K562 (cell line): ENCODE measurements around the gene C9orf50. TPM values are rescaled to one million over a fixed set of nuclear protein-coding genes. Genes with fewer than 3 reads are reported as not detected.

Experiments used
- ATAC-seq: fragments of 200-7000 bp; cut with Tn5 transposase; 3 replicates; pipeline ENCODE4 v1.9.1; 2020; ENCODE audit warnings: moderate library complexity
- BruUV-seq: library from RNA; stranded (reverse); fragments of 400-500 nt; replicated peaks from 2 replicates; lab custom pipeline; 2021; lab: Mats Ljungman, UMichigan
- CTCF ChIA-PET: fragments of 300-600 bp; formaldehyde crosslinking; extraction: SDS; loops from one replicate; lab custom pipeline; 2021; ENCODE audit warnings: low intra/inter-chr PET ratio; lab: Yijun Ruan, JAX
- POLR2A ChIA-PET: fragments of 300-600, 350-650 bp; sonication (Branson Sonifier 250); formaldehyde crosslinking; extraction: SDS; loops from one replicate; lab custom pipeline; 2021; ENCODE audit warnings: antibody characterized with exemption, inconsistent platforms; lab: Yijun Ruan, JAX
- DNase-seq, 4 experiments: peaks; one replicate each; pipeline versions ENCODE4 v3.0.0 to v3.0.0-alpha.2; 2011 to 2018; ENCODE audit warnings: low spot score in 3 of 4, mixed read lengths in 3 of 4; ENCODE audit errors: extremely low read depth in 1 of 4
- FAIRE-seq: peaks from 2 replicates; lab custom pipeline; 2011; peaks lifted over from hg19 to GRCh38; lab: Jason Lieb, UNC
- H2AFZ ChIP-seq: 2 replicates; pipeline ENCODE4 v1.6.0; 2011; ENCODE audit warnings: low read depth, low read length, control low read depth, inconsistent platforms
- H3K27ac ChIP-seq: fragments of 200-600 bp; 3 replicates; pipeline ENCODE4 v1.8.0; 2011; ENCODE audit warnings: low read depth, mild to moderate bottlenecking, control low read depth, inconsistent platforms, low read length, moderate library complexity, mixed read lengths; ENCODE audit errors: extremely low read depth
- H3K27me3 ChIP-seq, 2 experiments: fragments of 300-600 bp in 1 of 2; 2 replicates in 1 of 2; 3 replicates in 1 of 2; pipeline versions ENCODE4 v1.6.0 to v1.8.0; 2011; ENCODE audit warnings: inconsistent platforms in 2 of 2, low read length in 2 of 2, mild to moderate bottlenecking in 1 of 2, mixed read lengths in 1 of 2, moderate library complexity in 1 of 2; ENCODE audit not compliant: control insufficient read depth in 2 of 2, insufficient read depth in 2 of 2
- H3K36me3 ChIP-seq: fragments of 300-600 bp; 3 replicates; pipeline ENCODE4 v1.8.0; 2011; ENCODE audit warnings: mild to moderate bottlenecking, low read length, inconsistent platforms; ENCODE audit not compliant: control insufficient read depth, insufficient read depth
- H3K4me1 ChIP-seq, 2 experiments: fragments of 200-600 bp in 1 of 2; replicated peaks in 1 of 2; 2 replicates in 1 of 2; 3 replicates in 1 of 2; pipeline versions ENCODE4 v1.5.1 to v1.8.0; 2011; ENCODE audit warnings: inconsistent platforms in 2 of 2, low read length in 2 of 2, mild to moderate bottlenecking in 1 of 2, mixed read lengths in 1 of 2, moderate library complexity in 1 of 2; ENCODE audit not compliant: control insufficient read depth in 2 of 2, insufficient read depth in 2 of 2
- H3K4me2 ChIP-seq: 2 replicates; pipeline ENCODE4 v1.6.1; 2011; ENCODE audit warnings: low read length, control low read depth, inconsistent platforms, mixed read lengths; ENCODE audit not compliant: insufficient read depth
- H3K4me3 ChIP-seq: fragments of 200-600 bp; sonication (generic), shearing (Covaris generic); 2 replicates; pipeline ENCODE4 v1.5.1; 2016; ENCODE audit warnings: control low read depth, inconsistent platforms
- H3K79me2 ChIP-seq: fragments of 200-600 bp; 3 replicates; pipeline ENCODE4 v1.8.0; 2011; ENCODE audit warnings: low read length, inconsistent platforms; ENCODE audit not compliant: control insufficient read depth, insufficient read depth
- H3K9ac ChIP-seq, 2 experiments: 2 replicates each; pipeline versions ENCODE4 v1.6.0 to v1.6.1; 2011; ENCODE audit warnings: low read depth in 2 of 2, low read length in 2 of 2, control low read depth in 1 of 2, inconsistent platforms in 1 of 2, mild to moderate bottlenecking in 1 of 2, mixed read lengths in 1 of 2; ENCODE audit not compliant: insufficient read depth in 1 of 2
- H3K9me1 ChIP-seq: one replicate; pipeline ENCODE4 v1.6.0; 2011; ENCODE audit warnings: inconsistent platforms, mild to moderate bottlenecking, low read length, moderate library complexity; ENCODE audit not compliant: control insufficient read depth, insufficient read depth
- H3K9me3 ChIP-seq: replicated peaks from 2 replicates; pipeline ENCODE4 v1.5.1; 2011; ENCODE audit warnings: low read depth, low read length, inconsistent platforms; ENCODE audit not compliant: control insufficient read depth, insufficient read depth
- H4K20me1 ChIP-seq: replicated peaks from 2 replicates; pipeline ENCODE4 v1.6.1; 2011; ENCODE audit warnings: low read length, inconsistent platforms, mixed read lengths; ENCODE audit not compliant: control insufficient read depth, insufficient read depth
- CCNT2 ChIP-seq: IDR thresholded peaks from 2 replicates; pipeline ENCODE4 v1.6.1; 2011; ENCODE audit warnings: borderline replicate concordance, low read depth, mild to moderate bottlenecking, moderate library complexity, mixed read lengths, low read length; ENCODE audit not compliant: insufficient read length; ENCODE audit errors: extremely low read depth
- CREBBP ChIP-seq: IDR thresholded peaks from one replicate; pipeline ENCODE4 v1.6.1; 2012; ENCODE audit warnings: low read depth, mild to moderate bottlenecking, control low read depth, inconsistent platforms, low read length
- CREM ChIP-seq: IDR thresholded peaks from 2 replicates; pipeline ENCODE4 v1.6.1; 2014; ENCODE audit warnings: antibody characterized with exemption, low read depth
- CTCF ChIP-seq, 3 experiments: IDR thresholded peaks in 2 of 3; conservative IDR thresholded peaks in 1 of 3; 2 replicates each; pipeline ENCODE4 v1.5.1; 2011 to 2012; ENCODE audit warnings: low read length in 3 of 3, mild to moderate bottlenecking in 3 of 3, control low read depth in 2 of 3, improper control_type of control experiment in 1 of 3, inconsistent platforms in 1 of 3, low read depth in 1 of 3, mixed read lengths in 1 of 3, moderate library complexity in 1 of 3; ENCODE audit not compliant: insufficient read depth in 2 of 3
- FOXK1 ChIP-seq: sonication (generic); formaldehyde crosslinking; IDR thresholded peaks from 2 replicates; pipeline ENCODE4 v1.8.0; 2022; ENCODE audit warnings: missing genetic modification reagents, mild to moderate bottlenecking, borderline replicate concordance
- GATAD2B ChIP-seq: fragments of 450-650 bp; IDR thresholded peaks from 2 replicates; pipeline ENCODE4 v1.6.1; 2017; ENCODE audit warnings: mild to moderate bottlenecking, borderline replicate concordance
- HMGXB4 ChIP-seq: sonication (generic); formaldehyde crosslinking; IDR thresholded peaks from 2 replicates; pipeline ENCODE4 v1.8.1; 2023; ENCODE audit warnings: mild to moderate bottlenecking, missing genetic modification reagents
- KDM1A ChIP-seq, 2 experiments: fragments of 450-650 bp; IDR thresholded peaks; 2 replicates each; pipeline ENCODE4 v1.6.1; 2016; ENCODE audit warnings: mild to moderate bottlenecking in 2 of 2
- L3MBTL2 ChIP-seq: fragments of 450-650 bp; IDR thresholded peaks from 2 replicates; pipeline ENCODE4 v1.6.1; 2016; ENCODE audit warnings: mild to moderate bottlenecking, moderate library complexity
- NCOA6 ChIP-seq: fragments of 450-650 bp; IDR thresholded peaks from 2 replicates; pipeline ENCODE4 v1.6.1; 2017; ENCODE audit warnings: mild to moderate bottlenecking
- PHTF2 ChIP-seq: fragments of 250-450 bp; sonication (Bioruptor Pico); IDR thresholded peaks from 2 replicates; pipeline ENCODE4 v1.5.0; 2021; ENCODE audit warnings: mild to moderate bottlenecking
- RBM22 ChIP-seq: fragments of 200-400 bp; formaldehyde crosslinking; IDR thresholded peaks from 2 replicates; pipeline ENCODE4 v1.6.1; 2018; ENCODE audit warnings: low read length, low read depth; ENCODE audit not compliant: poor library complexity, severe bottlenecking
- RBM34 ChIP-seq: fragments of 200-400 bp; formaldehyde crosslinking; IDR thresholded peaks from 2 replicates; pipeline ENCODE4 v1.6.1; 2018; ENCODE audit warnings: low read length, borderline replicate concordance; ENCODE audit not compliant: insufficient read depth
- RCOR1 ChIP-seq, 2 experiments: IDR thresholded peaks; 2 replicates each; pipeline ENCODE4 v1.6.1; 2012; ENCODE audit warnings: low read depth in 2 of 2, low read length in 2 of 2, borderline replicate concordance in 1 of 2, improper control_type of control experiment in 1 of 2
- SOX6 ChIP-seq: fragments of 450-650 bp; IDR thresholded peaks from 2 replicates; pipeline ENCODE4 v1.6.1; 2014; ENCODE audit warnings: mild to moderate bottlenecking
- TEAD4 ChIP-seq, 2 experiments: sonication (generic) in 1 of 2; formaldehyde crosslinking in 1 of 2; IDR thresholded peaks; 2 replicates each; pipeline versions ENCODE4 v1.6.1 to v1.8.0; 2012 to 2022; ENCODE audit warnings: borderline replicate concordance in 1 of 2, inconsistent platforms in 1 of 2, low read length in 1 of 2, mild to moderate bottlenecking in 1 of 2, missing genetic modification reagents in 1 of 2
- ZNF143 ChIP-seq: sonication (generic); formaldehyde crosslinking; IDR thresholded peaks from 2 replicates; pipeline ENCODE4 v1.9.0; 2022; ENCODE audit warnings: mild to moderate bottlenecking, missing genetic modification reagents
- WGBS: fragments of 100-300 bp; shearing (Covaris generic); methylation state at CpG from one replicate; pipeline ENCODE4 v1.1.6; 2016; ENCODE audit warnings: low coverage, mixed read lengths; ENCODE audit not compliant: insufficient coverage; ENCODE audit errors: missing lambda C conversion rate; 5-methylcytosine and 5-hydroxymethylcytosine counted together
- in situ Hi-C: fragments of 300-500 bp; cut with MboI; formaldehyde crosslinking; loops from 4 replicates; pipeline ENCODE4 v1.15.0; 2018; ENCODE audit warnings: inconsistent platforms, mixed read lengths
- intact Hi-C: fragments of 100-400 bp; cut with micrococcal nuclease; formaldehyde crosslinking; loops from 2 replicates; pipeline ENCODE4 v1.14.2; 2022
- polyA plus RNA-seq, 8 experiments: library from polyadenylated mRNA; depleted of rRNA in 4 of 8; stranded (reverse) in 5 of 8; unstranded in 3 of 8; fragments of >200 nt; fragmentation: Nextera tagmentation in 2 of 8; fragmentation: Illumina TruSeq in 1 of 8; extraction: Ambion mirVana in 2 of 8; extraction: Trizol in 1 of 8; gene quantifications; 2 replicates each; pipeline versions ENCODE4 v1.2.1 to v1.2.3, GENCODE V29; 2011 to 2014; ENCODE audit warnings: inconsistent platforms in 1 of 8, missing spikeins in 1 of 8
- total RNA-seq, 7 experiments: library from RNA; depleted of rRNA in 6 of 7; stranded (reverse); fragments of >200 nt in 6 of 7; fragmentation: Illumina TruSeq in 2 of 7; extraction: Trizol in 2 of 7; gene quantifications; 2 replicates each; pipeline versions ENCODE4 v1.2.1 to v1.2.3, GENCODE V29; 2011 to 2021; ENCODE audit warnings: low replicate concordance in 1 of 7

The C9orf50 gene
- total and polyA plus RNA-seq, 9 of the 15 experiments (the other 6 are each of a cell fraction or from before 2014, with no cell fraction given) = not detected

GRCh38 chr9:129669946-129670345, 49.0 kb upstream of the C9orf50 start:
- H3K36me3 ChIP-seq = no peaks in the 10 kb centered on the region; the same call in 2 of the 3 replicates
- 48% methylated on average over 13 of the region's 13 CpGs for WGBS
- no peaks in the 10 kb centered on the region for H3K79me2 ChIP-seq
- H2AFZ ChIP-seq = no peak overlapping the region
- H3K4me1 ChIP-seq = peaks cover 0 to 42% of the 10 kb centered on the region in 2 experiments; a peak in 2 of 5 replicates
- peaks cover 3% of the 10 kb centered on the region for H3K9me1 ChIP-seq
- no peak overlapping the region for H3K4me2 ChIP-seq
- DNase-seq (peak in 1 of 4 experiments; percentile 18), ATAC-seq (no peak), FAIRE-seq (peak; percentile 54)
- H3K27ac ChIP-seq = no peak overlapping the region
- TF ChIP-seq TEAD4 (IDR thresholded peaks at IDR 0.05; ENCODE audit: low read length) (no peak), TEAD4 (CRISPR knock-in tag; IDR thresholded peaks at IDR 0.05; ENCODE audit: borderline replicate concordance) (no peak), RBM34 (no peak), CTCF (IDR thresholded peaks at IDR 0.05 in 2 of 3, conservative IDR thresholded peaks at IDR 0.05 in 1 of 3; ENCODE audit: insufficient read depth in 2 of 3, low read depth in 1 of 3, low read length in 3 of 3) (no peak), RCOR1 (IDR thresholded peaks at IDR 0.05; ENCODE audit: borderline replicate concordance in 1 of 2, low read depth in 2 of 2, low read length in 2 of 2) (no peak), CREM (0 out of 2 replicates have a peak, but pooled peaks have one; percentile 12), SOX6 (no peak), L3MBTL2 (no peak), NCOA6 (no peak), HMGXB4 (CRISPR knock-in tag) (no peak), ZNF143 (CRISPR knock-in tag) (0 out of 2 replicates have a peak, but pooled peaks have one; percentile 31), GATAD2B (no peak), CCNT2 (no peak), FOXK1 (CRISPR knock-in tag) (no peak), KDM1A (IDR thresholded peaks at IDR 0.05) (no peak), CREBBP (no peak), RBM22 (no peak), PHTF2 (no peak)
- no TSS peak for BruUV-seq
- in situ Hi-C loops (loop anchor here (5.0 to 25.0 kb wide), 5 partner anchors 667 to 1455 kb away; partner anchors contain the start of genes COQ4 and TRUB2), intact Hi-C loops (loop anchor here (10.0 kb wide), 1 partner anchor 975 kb away; no protein-coding TSS in a partner anchor)
- peaks cover 16% of the 10 kb centered on the region; the same call in 1 of the 2 replicates for H4K20me1 ChIP-seq
- H3K27me3 ChIP-seq = peaks cover 23 to 58% of the 10 kb centered on the region in 2 experiments
- CTCF ChIA-PET = no interaction called here
- no peak overlapping the region for H3K4me3 ChIP-seq
- no peaks in the 10 kb centered on the region for H3K9me3 ChIP-seq
- H3K9ac ChIP-seq = no peak overlapping the region; a peak in 1 of 4 replicates
- POLR2A ChIA-PET = no interaction called here
